ENCODE data around the gene MICALL2.

MICALL2 gene

GRCh38 chr7:1400371-1400770 is 58.9 kb downstream of the MICALL2 start:
- no peak overlapping the region for H3K4me3 ChIP-seq (ENCODE audit: low read length)
- no peaks in the 10 kb centered on the region for H3K4me1 ChIP-seq (ENCODE audit: control insufficient read depth, low read length)
- H3K9me3 ChIP-seq (ENCODE audit: control insufficient read depth, insufficient read depth, low read length) = no peaks in the 10 kb centered on the region
- H3F3A ChIP-seq (ENCODE audit: control insufficient read depth, insufficient read depth) = no peaks in the 10 kb centered on the region
- H3K36me3 ChIP-seq (ENCODE audit: control insufficient read depth, low read length) = no peaks in the 10 kb centered on the region
- no peak overlapping the region for H3K27ac ChIP-seq (ENCODE audit: low read depth, low read length)
- peaks cover 23% of the 10 kb centered on the region for H3K27me3 ChIP-seq (ENCODE audit: control insufficient read depth, low read length)
- no peaks in the 10 kb centered on the region for H3K9me2 ChIP-seq (replicated peaks; ENCODE audit: control insufficient read depth, low read length)
- H3K4me2 ChIP-seq (ENCODE audit: low read length) = no peak overlapping the region
- no peaks in the 10 kb centered on the region for H4K20me1 ChIP-seq (ENCODE audit: control insufficient read depth, insufficient read depth, low read depth, low read length)
- no peak for TF ChIP-seq EZH2phosphoT487 (IDR thresholded peaks at IDR 0.05; ENCODE audit: borderline replicate concordance, low read length)
- no peak for TF ChIP-seq CTCF (IDR thresholded peaks at IDR 0.05; ENCODE audit: low read depth, low read length, poor library complexity, severe bottlenecking)
- H3K79me2 ChIP-seq (ENCODE audit: control insufficient read depth, low read length) = no peaks in the 10 kb centered on the region

- peaks cover 5% of the 10 kb centered on the region for H3K27me3 ChIP-seq (ENCODE audit: control insufficient read depth, low read length)
These were observed 61.6 kb downstream of the MICALL2 start for GRCh38 chr7:1397491-1398327.

GRCh38 chr7:1396195-1396594 is 63.1 kb downstream of the MICALL2 start:
- TF ChIP-seq EZH2phosphoT487 (IDR thresholded peaks at IDR 0.05; ENCODE audit: borderline replicate concordance, low read length) (no peak), CTCF (IDR thresholded peaks at IDR 0.05; ENCODE audit: low read depth, low read length, poor library complexity, severe bottlenecking) (no peak)
- Histone ChIP-seq H3K4me3 (ENCODE audit: low read length) (no peak overlapping the region), H3K9me2 (replicated peaks; ENCODE audit: control insufficient read depth, low read length) (no peaks in the 10 kb centered on the region)

More at GRCh38 chr7:1397491-1398327, 61.6 kb downstream of the MICALL2 start:
- no peaks in the 10 kb centered on the region for H3K9me2 ChIP-seq (replicated peaks; ENCODE audit: control insufficient read depth, low read length)
- no peak overlapping the region for H3K4me2 ChIP-seq (ENCODE audit: low read length)
- no peak overlapping the region for H3K27ac ChIP-seq (ENCODE audit: low read depth, low read length)
- TF ChIP-seq CTCF (IDR thresholded peaks at IDR 0.05; ENCODE audit: low read depth, low read length, poor library complexity, severe bottlenecking) (no peak), EZH2phosphoT487 (IDR thresholded peaks at IDR 0.05; ENCODE audit: borderline replicate concordance, low read length) (no peak)
- no peak overlapping the region for H3K4me3 ChIP-seq (ENCODE audit: low read length)
- H3F3A ChIP-seq (ENCODE audit: control insufficient read depth, insufficient read depth) = no peaks in the 10 kb centered on the region
- no peaks in the 10 kb centered on the region for H3K9me3 ChIP-seq (ENCODE audit: control insufficient read depth, insufficient read depth, low read length)
- H3K79me2 ChIP-seq (ENCODE audit: control insufficient read depth, low read length) = no peaks in the 10 kb centered on the region
- no peaks in the 10 kb centered on the region for H3K36me3 ChIP-seq (ENCODE audit: control insufficient read depth, low read length)
- H3K4me1 ChIP-seq (ENCODE audit: control insufficient read depth, low read length) = no peaks in the 10 kb centered on the region
- no peaks in the 10 kb centered on the region for H4K20me1 ChIP-seq (ENCODE audit: control insufficient read depth, insufficient read depth, low read depth, low read length)

More at GRCh38 chr7:1396195-1396594, 63.1 kb downstream of the MICALL2 start:
- no peak overlapping the region for H3K27ac ChIP-seq (ENCODE audit: low read depth, low read length)
- no peaks in the 10 kb centered on the region for H3K36me3 ChIP-seq (ENCODE audit: control insufficient read depth, low read length)
- no peak overlapping the region for H3K4me2 ChIP-seq (ENCODE audit: low read length)
- H3F3A ChIP-seq (ENCODE audit: control insufficient read depth, insufficient read depth) = no peaks in the 10 kb centered on the region
- H3K27me3 ChIP-seq (ENCODE audit: control insufficient read depth, low read length) = 0 out of 2 replicates have a peak, but pooled peaks cover 2% of the 10 kb centered on the region
- no peaks in the 10 kb centered on the region for H3K4me1 ChIP-seq (ENCODE audit: control insufficient read depth, low read length)
- peaks cover 4% of the 10 kb centered on the region; the same call in 1 of the 2 replicates for H3K9me3 ChIP-seq (ENCODE audit: control insufficient read depth, insufficient read depth, low read length)
- no peaks in the 10 kb centered on the region for H3K79me2 ChIP-seq (ENCODE audit: control insufficient read depth, low read length)
- H4K20me1 ChIP-seq (ENCODE audit: control insufficient read depth, insufficient read depth, low read depth, low read length) = no peaks in the 10 kb centered on the region
